Ascending aorta (tissue), 2 donors: ENCODE data around the gene CLPTM1. TPM values are rescaled to one million over a fixed set of nuclear protein-coding genes. Genes with fewer than 3 reads are reported as not detected.

Experiments used
- DNase-seq, 2 donors: peaks; one replicate each; pipeline ENCODE4 v3.0.0-alpha.2; 2019; ENCODE audit warnings: low spot score in 2 of 2
- H3K27ac ChIP-seq, 2 donors: fragments of 200-600 bp; sonication (generic); one replicate each; pipeline ENCODE4 v1.5.1; 2016 to 2017; ENCODE audit warnings: mild to moderate bottlenecking in 1 of 2
- H3K27me3 ChIP-seq: fragments of 200-600 bp; sonication (generic); one replicate; pipeline ENCODE4 v1.5.1; 2017
- H3K36me3 ChIP-seq, 2 donors: fragments of 200-600 bp; sonication (generic); one replicate each; pipeline ENCODE4 v1.5.1; 2016
- H3K4me1 ChIP-seq, 2 donors: fragments of 200-600 bp; sonication (generic); one replicate each; pipeline ENCODE4 v1.5.1; 2016 to 2017; ENCODE audit warnings: mild to moderate bottlenecking in 1 of 2
- H3K4me3 ChIP-seq, 2 donors: fragments of 200-600 bp; sonication (generic); one replicate each; pipeline ENCODE4 v1.5.1; 2016 to 2017; ENCODE audit warnings: mild to moderate bottlenecking in 1 of 2
- H3K9me3 ChIP-seq, 2 donors: fragments of 200-600 bp; sonication (generic); one replicate each; pipeline ENCODE4 v1.5.1; 2016
- intact Hi-C: fragments of 100-400 bp; cut with DNase I; formaldehyde crosslinking; loops from one replicate; pipeline ENCODE4 v1.15.1; 2023
- total RNA-seq: library from RNA; depleted of rRNA; stranded (reverse); fragments of >200 nt; gene quantifications from one replicate; pipeline ENCODE4 v1.1.0, GENCODE V29; 2016
- TF ChIP-seq, protein P1 (sequence below), 3 experiments: fragments of 200-600 bp in 2 of 3; fragments of 450-650 bp in 1 of 3; sonication (generic) in 2 of 3; IDR thresholded peaks; one replicate each; pipeline ENCODE4 v1.5.1; 2016 to 2019; ENCODE audit warnings: antibody characterized with exemption in 3 of 3, mild to moderate bottlenecking in 1 of 3, moderate library complexity in 1 of 3

CLPTM1 gene
- total RNA-seq, 1 donor from 2014 or later: 65.2 TPM

DNA sequence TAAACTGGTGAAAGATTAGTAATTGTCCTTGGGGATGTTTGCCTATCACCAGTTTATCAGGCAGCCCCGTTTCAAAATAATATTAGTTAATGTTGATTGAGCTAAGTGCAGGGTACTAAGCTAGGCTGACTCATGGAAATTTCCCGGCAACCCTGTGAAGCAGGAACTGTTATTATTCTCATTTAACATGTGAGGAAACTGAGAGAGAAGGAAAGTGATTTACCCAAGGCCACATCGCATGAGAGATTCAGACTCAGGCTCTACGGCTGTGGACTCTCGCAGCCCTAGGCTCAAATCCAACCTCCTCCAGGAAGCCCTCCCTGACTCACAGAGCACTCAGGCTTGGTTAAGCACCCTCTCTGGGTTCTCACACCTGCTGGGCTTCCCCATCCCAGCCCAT, 19.7 kb downstream of the CLPTM1 start:
- no peak overlapping the region for H3K27ac ChIP-seq
- H3K4me1 ChIP-seq: no peaks in the 10 kb centered on the region
- no peak for DNase-seq
- H3K4me3 ChIP-seq: no peak overlapping the region
- TF ChIP-seq, protein P1, sequence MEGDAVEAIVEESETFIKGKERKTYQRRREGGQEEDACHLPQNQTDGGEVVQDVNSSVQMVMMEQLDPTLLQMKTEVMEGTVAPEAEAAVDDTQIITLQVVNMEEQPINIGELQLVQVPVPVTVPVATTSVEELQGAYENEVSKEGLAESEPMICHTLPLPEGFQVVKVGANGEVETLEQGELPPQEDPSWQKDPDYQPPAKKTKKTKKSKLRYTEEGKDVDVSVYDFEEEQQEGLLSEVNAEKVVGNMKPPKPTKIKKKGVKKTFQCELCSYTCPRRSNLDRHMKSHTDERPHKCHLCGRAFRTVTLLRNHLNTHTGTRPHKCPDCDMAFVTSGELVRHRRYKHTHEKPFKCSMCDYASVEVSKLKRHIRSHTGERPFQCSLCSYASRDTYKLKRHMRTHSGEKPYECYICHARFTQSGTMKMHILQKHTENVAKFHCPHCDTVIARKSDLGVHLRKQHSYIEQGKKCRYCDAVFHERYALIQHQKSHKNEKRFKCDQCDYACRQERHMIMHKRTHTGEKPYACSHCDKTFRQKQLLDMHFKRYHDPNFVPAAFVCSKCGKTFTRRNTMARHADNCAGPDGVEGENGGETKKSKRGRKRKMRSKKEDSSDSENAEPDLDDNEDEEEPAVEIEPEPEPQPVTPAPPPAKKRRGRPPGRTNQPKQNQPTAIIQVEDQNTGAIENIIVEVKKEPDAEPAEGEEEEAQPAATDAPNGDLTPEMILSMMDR (IDR thresholded peaks at IDR 0.05): no peak
- H3K36me3 ChIP-seq: peaks cover 67 to 72% of the 10 kb centered on the region in 2 donors
- intact Hi-C loops: no loop called here
- no peaks in the 10 kb centered on the region for H3K9me3 ChIP-seq
- H3K27me3 ChIP-seq: no peaks in the 10 kb centered on the region

DNA sequence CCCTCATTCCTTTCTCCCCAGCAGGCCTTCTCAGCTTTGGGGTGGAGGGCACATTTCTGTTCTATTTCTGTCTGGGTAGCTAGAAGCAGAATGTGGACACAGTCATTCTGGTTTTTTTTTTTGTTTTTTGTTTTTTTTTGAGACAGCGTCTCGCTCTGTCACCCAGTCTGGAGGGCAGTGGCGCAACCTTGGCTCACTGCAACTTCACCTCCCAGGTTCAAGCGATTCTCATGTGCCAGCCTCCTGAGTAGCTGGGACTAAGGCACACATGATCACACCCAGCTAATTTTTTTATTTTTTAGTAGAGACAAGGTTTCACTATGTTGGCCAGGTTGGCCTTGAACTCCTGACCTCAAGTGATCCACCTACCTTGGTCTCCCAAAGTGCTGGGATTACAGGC, 20.3 kb downstream of the CLPTM1 start:
- Histone ChIP-seq H3K4me1 (no peaks in the 10 kb centered on the region), H3K36me3 (peaks cover 72 to 77% of the 10 kb centered on the region in 2 donors), H3K27me3 (no peaks in the 10 kb centered on the region), H3K9me3 (no peaks in the 10 kb centered on the region), H3K4me3 (no peak overlapping the region), H3K27ac (no peak overlapping the region)
- intact Hi-C loops: no loop called here
- DNase-seq: no peak
- TF ChIP-seq, protein P1 (IDR thresholded peaks at IDR 0.05): no peak

DNA sequence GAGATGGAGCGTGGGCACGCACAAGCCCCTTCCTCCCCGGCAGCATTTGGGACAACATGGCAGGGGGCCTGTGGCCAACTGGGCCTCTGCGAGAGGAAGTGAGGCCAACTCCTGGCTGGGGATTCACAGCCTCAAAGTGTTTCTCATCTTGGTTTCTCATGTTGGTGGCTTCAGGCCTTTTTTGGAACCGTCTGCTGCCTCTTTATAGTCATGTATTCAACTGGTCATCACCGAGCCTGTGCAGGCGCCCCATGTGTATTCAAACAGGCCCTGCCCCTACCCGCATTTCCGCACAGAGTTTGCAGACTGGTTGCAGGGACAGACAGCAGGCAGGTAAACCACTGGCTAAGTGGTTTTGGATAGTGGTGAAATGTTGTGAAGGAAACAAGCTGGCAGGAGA, 28.8 kb downstream of the CLPTM1 start:
- Histone ChIP-seq H3K9me3 (no peaks in the 10 kb centered on the region), H3K27ac (no peak overlapping the region), H3K27me3 (no peaks in the 10 kb centered on the region), H3K36me3 (peaks cover 68 to 87% of the 10 kb centered on the region in 2 donors), H3K4me3 (no peak overlapping the region), H3K4me1 (no peaks in the 10 kb centered on the region)
- no peak for DNase-seq
- intact Hi-C loops: no loop called here
- TF ChIP-seq, protein P1 (IDR thresholded peaks at IDR 0.05): no peak

DNA sequence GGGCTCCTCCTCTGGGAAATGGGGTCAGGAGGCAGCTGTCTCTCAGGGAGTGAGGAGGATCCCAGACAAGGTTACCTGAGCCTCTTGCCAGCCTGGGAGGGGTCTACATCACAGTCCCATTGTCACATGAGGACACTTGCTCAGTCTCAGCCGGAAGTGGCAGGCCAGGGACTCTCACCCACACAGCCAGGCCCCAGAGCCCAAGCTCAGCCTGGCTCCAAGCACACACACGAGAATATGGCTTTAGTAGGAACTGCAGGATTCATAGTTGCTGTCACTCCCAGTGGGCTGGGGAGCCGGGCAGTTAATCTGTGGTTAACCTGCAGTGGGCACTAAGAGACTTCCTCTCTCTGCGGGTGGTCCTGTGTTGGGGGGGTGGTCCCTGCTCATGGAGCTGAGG, 30.3 kb downstream of the CLPTM1 start:
- Histone ChIP-seq H3K27me3 (no peaks in the 10 kb centered on the region), H3K9me3 (no peaks in the 10 kb centered on the region), H3K4me3 (no peak overlapping the region), H3K36me3 (peaks cover 64 to 87% of the 10 kb centered on the region in 2 donors), H3K27ac (no peak overlapping the region), H3K4me1 (no peaks in the 10 kb centered on the region)
- DNase-seq: no peak
- intact Hi-C loops: no loop called here
- TF ChIP-seq, protein P1 (IDR thresholded peaks at IDR 0.05): no peak

DNA sequence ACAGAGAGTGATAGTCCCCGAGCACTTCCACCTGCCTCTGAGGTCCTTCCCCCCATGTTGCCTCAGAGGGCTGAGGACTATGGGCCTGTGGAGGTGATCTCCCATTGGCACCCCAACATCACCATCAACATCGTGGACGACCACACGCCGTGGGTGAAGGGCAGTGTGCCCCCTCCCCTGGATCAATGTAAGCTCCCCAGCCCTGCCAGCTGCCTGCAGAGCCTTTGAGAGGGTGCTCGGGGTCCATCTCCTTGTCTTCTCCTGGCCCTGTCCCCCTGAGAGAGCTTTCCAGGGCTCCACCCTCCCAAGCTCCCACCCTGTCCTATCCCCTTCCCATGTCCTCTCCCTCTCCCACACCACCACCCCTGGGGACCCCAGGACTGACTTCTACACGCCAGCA, 31.2 kb downstream of the CLPTM1 start:
- no peaks in the 10 kb centered on the region for H3K4me1 ChIP-seq
- H3K9me3 ChIP-seq: no peaks in the 10 kb centered on the region
- TF ChIP-seq, protein P1 (IDR thresholded peaks at IDR 0.05): no peak
- H3K27me3 ChIP-seq: no peaks in the 10 kb centered on the region
- no peak overlapping the region for H3K4me3 ChIP-seq
- peaks cover 68 to 90% of the 10 kb centered on the region in 2 donors for H3K36me3 ChIP-seq
- intact Hi-C loops: no loop called here
- no peak for DNase-seq
- H3K27ac ChIP-seq: no peak overlapping the region

DNA sequence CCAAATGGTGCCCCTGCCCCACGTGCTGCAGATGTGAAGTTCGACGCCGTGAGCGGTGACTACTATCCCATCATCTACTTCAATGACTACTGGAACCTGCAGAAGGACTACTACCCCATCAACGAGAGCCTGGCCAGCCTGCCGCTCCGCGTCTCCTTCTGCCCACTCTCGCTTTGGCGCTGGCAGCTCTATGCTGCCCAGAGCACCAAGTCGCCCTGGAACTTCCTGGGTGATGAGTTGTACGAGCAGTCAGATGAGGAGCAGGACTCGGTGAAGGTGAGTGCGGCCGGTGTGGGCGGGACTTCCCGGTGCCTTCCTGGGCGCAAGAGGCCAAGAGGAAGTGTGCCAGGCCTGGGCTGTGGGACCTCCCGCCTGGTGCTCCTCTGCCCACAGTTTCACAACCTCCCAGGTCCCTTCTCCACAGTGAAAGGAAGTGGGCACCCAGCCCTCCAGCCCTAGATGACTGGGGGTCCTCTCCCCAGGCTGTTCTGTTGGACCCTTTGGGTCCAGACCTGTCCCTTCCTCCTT, 32.0 kb downstream of the CLPTM1 start:
- no peaks in the 10 kb centered on the region for H3K27me3 ChIP-seq
- no peak overlapping the region for H3K4me3 ChIP-seq
- no peaks in the 10 kb centered on the region for H3K4me1 ChIP-seq
- TF ChIP-seq, protein P1 (IDR thresholded peaks at IDR 0.05): no peak
- no peak overlapping the region for H3K27ac ChIP-seq
- intact Hi-C loops: no loop called here
- no peak for DNase-seq
- H3K9me3 ChIP-seq: no peaks in the 10 kb centered on the region
- H3K36me3 ChIP-seq: peaks cover 69 to 90% of the 10 kb centered on the region in 2 donors
